ENCODE data around the gene BRAF. TPM values are rescaled to one million over a fixed set of nuclear protein-coding genes. Genes with fewer than 3 reads are reported as not detected.
"Not testable (repeated sequence)": the region's sequence is repeated elsewhere in the genome, so short reads cannot be mapped to it uniquely, and the experiment has no call there.

BRAF gene
- polyA plus RNA-seq, 6 donors from 2014 or later, result 14.8 to 27.9 (median 21.1) TPM

DNA sequence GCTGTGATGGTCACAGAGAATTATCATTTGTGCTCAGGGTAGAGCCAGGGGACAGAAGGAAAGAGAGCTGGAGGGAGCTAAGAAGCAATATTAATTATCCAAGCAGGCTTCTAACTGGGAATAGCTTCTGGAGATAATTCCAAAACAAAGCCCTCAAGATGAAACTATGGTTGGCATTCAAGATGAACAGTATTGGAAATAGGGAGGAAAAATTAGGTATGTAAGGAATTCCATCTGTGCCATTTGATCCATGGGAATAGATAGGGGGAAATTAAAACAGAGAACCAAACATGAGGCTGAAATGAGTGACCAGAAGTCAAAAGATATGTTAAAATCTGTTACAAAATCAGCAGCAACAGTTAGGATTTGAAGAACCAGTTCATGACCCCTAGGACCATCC lies 152.9 kb downstream of the BRAF start:
- no peaks in the 10 kb centered on the region for H3K27me3 Mint-ChIP-seq
- H3K27ac Mint-ChIP-seq, result no peak overlapping the region

DNA sequence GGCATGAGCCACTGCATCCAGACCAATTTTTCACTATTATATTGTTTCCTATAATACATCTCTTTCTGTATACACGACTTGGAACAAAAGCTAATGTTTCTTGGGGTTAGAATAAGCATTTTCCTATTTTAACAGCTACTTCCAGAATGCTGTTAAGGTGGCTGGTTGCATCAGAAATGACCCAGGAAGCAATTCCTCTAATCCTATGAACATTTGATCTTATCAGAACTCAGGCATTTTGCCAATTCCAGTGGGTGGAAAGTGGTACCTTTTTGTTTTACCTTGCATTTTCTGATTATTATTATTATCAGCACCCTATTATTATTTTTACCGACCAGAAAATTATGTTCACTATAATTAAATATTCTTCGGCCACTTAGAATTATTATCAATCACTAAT lies 154.9 kb downstream of the BRAF start:
- no peaks in the 10 kb centered on the region for H3K27me3 Mint-ChIP-seq
- DNase-seq, result no peak
- no peaks in the 10 kb centered on the region for H3K4me1 Mint-ChIP-seq
- H3K36me3 Mint-ChIP-seq, result peaks cover 20 to 39% of the 10 kb centered on the region in 2 donors
- H3K4me3 Mint-ChIP-seq, result no peak overlapping the region
- H3K9me3 Mint-ChIP-seq, result peaks cover 0 to 7% (median 2%) of the 10 kb centered on the region in 7 donors
- ATAC-seq (ENCODE audit: low read depth in 2 of 2), result no peak
- H3K27ac Mint-ChIP-seq, result no peak overlapping the region

More for the DNA sequence above, 152.9 kb downstream of the BRAF start:
- ATAC-seq (ENCODE audit: low read depth in 2 of 2) (no peak), DNase-seq (no peak)
- Mint-ChIP-seq H3K9me3 (peaks cover 0 to 5% (median 2%) of the 10 kb centered on the region in 7 donors), H3K4me3 (no peak overlapping the region), H3K36me3 (peaks cover 19 to 45% of the 10 kb centered on the region in 2 donors), H3K4me1 (no peaks in the 10 kb centered on the region)

DNA sequence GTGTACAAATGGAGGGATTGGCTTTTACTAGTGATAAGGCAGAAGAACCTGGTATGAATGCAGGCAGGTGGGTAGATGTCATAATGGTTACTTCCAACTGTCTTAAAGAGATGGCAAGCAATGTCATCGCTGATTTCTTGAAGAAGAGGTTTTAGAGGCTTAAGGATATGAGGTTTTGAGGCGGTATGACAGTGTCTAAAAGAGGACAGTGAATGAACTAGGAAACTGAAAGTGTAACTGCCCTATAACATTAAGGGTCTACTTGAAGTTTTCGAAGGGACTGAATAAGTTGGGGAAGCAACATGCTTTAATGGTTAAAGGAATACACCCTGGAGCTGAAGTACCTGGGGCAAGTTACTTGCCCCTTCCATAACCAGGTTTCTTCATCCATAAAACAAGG lies 157.3 kb downstream of the BRAF start:
- H3K9me3 Mint-ChIP-seq, result peaks cover 0 to 7% (median 2%) of the 10 kb centered on the region in 7 donors
- DNase-seq (no peak), ATAC-seq (ENCODE audit: low read depth in 2 of 2) (no peak)
- H3K4me1 Mint-ChIP-seq, result no peaks in the 10 kb centered on the region
- peak overlapping the region in 1 of 8 donors; percentile 16 for H3K4me3 Mint-ChIP-seq
- H3K36me3 Mint-ChIP-seq, result peaks cover 20 to 30% of the 10 kb centered on the region in 2 donors
- peak overlapping the region in 1 of 6 donors; percentile 44 for H3K27ac Mint-ChIP-seq
- no peaks in the 10 kb centered on the region for H3K27me3 Mint-ChIP-seq

DNA sequence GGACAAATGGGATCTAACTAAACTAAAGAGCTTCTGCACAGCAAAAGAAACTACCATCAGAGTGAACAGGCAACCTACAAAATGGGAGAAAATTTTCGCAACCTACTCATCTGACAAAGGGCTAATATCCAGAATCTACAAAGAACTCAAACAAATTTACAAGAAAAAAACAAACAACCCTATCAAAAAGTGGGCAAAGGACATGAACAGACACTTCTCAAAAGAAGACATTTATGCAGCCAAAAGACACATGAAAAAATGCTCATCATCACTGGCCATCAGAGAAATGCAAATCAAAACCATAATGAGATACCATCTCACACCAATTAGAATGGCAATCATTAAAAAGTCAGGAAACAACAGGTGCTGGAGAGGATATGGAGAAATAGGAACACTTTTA lies 159.3 kb downstream of the BRAF start:
- not testable (repeated sequence) for H3K27ac Mint-ChIP-seq; H3K27me3 Mint-ChIP-seq; DNase-seq; H3K4me1 Mint-ChIP-seq; ATAC-seq (ENCODE audit: low read depth in 2 of 2); H3K4me3 Mint-ChIP-seq
- H3K36me3 Mint-ChIP-seq, result peaks cover 15 to 28% of the 10 kb centered on the region in 2 donors
- peaks cover 0 to 21% (median 4%) of the 10 kb centered on the region in 7 donors for H3K9me3 Mint-ChIP-seq

DNA sequence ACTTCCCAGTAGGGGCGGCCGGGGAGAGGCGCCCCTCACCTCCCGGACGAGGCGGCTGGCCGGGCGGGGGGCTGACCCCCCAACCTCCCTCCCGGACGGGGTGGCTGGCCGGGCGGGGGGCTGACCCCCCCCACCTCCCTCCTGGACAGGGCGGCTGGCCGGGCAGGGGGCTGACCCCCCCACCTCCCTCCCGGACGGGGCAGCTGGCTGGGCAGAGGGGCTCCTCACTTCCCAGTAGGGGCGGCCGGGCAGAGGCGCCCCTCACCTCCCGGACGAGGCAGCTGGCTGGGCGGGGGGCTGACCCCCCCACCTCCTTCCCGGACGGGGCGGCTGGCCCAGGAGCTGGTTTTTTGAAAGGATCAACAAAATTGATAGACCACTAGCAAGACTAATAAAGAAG lies 161.6 kb downstream of the BRAF start:
- not testable (repeated sequence) for H3K27me3 Mint-ChIP-seq; H3K4me1 Mint-ChIP-seq; H3K4me3 Mint-ChIP-seq; DNase-seq; ATAC-seq (ENCODE audit: low read depth in 2 of 2); H3K27ac Mint-ChIP-seq
- H3K9me3 Mint-ChIP-seq, result peaks cover 0 to 21% (median 4%) of the 10 kb centered on the region in 7 donors
- peaks cover 15 to 28% of the 10 kb centered on the region in 2 donors for H3K36me3 Mint-ChIP-seq

DNA sequence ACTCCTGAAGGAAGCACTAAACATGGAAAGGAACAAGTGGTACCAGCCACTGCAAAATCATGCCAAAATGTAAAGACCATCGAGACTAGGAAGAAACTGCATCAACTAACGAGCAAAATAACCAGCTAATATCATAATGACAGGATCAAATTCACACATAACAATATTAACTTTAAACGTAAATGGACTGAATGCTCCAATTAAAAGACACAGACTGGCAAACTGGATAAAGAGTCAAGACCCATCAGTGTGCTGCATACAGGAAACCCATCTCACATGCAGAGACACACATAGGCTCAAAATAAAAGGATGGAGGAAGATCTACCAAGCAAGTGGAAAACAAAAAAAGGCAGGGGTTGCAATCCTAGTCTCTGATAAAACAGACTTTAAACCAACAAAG lies 163.4 kb downstream of the BRAF start:
- peaks cover 11 to 17% of the 10 kb centered on the region in 2 donors for H3K36me3 Mint-ChIP-seq
- DNase-seq; H3K4me1 Mint-ChIP-seq; H3K4me3 Mint-ChIP-seq; H3K27me3 Mint-ChIP-seq; ATAC-seq (ENCODE audit: low read depth in 2 of 2): not testable (repeated sequence)
- peaks cover 0 to 16% (median 2%) of the 10 kb centered on the region in 7 donors for H3K9me3 Mint-ChIP-seq
- H3K27ac Mint-ChIP-seq, result peak overlapping the region in 1 of 6 donors; percentile 47

DNA sequence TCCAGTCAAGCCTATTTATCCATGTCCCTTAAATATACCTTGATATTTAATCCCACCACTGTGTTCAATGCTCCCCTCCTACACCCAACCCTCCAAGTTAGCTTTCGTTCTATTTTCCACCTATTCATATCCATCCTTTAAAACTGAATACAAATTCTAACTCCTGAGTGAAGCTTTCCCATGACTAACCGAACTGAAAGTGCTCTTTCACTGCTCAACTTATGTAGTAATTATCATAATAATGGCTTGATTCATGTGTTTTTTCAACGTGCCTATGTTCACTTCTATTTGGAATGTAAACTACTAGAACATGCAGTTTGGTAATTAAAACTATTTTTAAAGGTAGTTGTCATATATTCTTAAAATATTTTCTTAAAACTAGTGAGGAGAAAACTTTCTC lies 170.2 kb downstream of the BRAF start:
- ATAC-seq (ENCODE audit: low read depth in 2 of 2), result no peak
- no peak for DNase-seq
- Mint-ChIP-seq H3K36me3 (peaks cover 9 to 14% of the 10 kb centered on the region in 2 donors), H3K27ac (peak overlapping the region in 1 of 6 donors; percentile 47), H3K4me3 (no peak overlapping the region), H3K27me3 (no peaks in the 10 kb centered on the region), H3K9me3 (peaks cover 0 to 1% (median 0%) of the 10 kb centered on the region in 7 donors), H3K4me1 (no peaks in the 10 kb centered on the region)

DNA sequence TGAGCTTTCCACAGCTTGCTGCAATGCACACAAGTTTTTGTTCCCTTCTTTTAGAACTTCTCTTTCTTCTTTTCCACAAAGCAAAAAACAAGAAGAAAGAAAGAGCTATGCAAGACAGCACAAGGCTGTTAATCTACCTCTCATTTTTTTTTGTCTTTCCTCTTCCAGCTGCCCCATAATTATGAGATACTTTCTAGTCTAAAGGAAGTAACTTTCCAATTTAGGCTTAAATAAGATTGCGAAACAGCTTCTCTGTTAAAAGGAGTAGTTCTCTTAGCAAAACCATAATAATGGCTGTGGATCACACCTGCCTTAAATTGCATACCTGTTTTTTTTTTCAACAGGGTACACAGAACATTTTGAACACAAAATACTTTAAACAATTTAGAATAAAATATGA lies 172.2 kb downstream of the BRAF start:
- Mint-ChIP-seq H3K4me1 (no peaks in the 10 kb centered on the region), H3K27ac (peak overlapping the region in 1 of 6 donors; percentile 8), H3K4me3 (no peak overlapping the region), H3K9me3 (no peaks in the 10 kb centered on the region), H3K27me3 (no peaks in the 10 kb centered on the region), H3K36me3 (peaks cover 5 to 19% of the 10 kb centered on the region in 2 donors)
- no peak for ATAC-seq (ENCODE audit: low read depth in 2 of 2)
- no peak for DNase-seq

DNA sequence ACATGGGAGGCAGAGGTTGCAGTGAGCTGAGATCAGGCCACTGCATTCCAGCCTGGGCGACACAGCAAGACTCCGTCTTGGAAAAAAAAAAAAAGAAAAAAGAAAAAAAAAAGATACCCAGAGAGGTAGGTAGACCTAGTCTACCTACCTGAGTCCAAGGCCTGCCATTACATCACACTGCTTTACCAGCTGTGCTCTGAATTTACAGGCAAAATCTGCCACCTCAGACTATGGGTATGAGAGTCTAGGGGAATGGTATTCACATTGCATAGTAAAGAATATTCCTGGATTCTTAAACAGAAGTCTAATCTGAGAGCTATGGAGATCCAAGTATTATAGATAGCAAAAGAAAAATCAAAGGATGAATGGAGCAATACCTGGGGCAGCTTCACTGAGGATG lies 178.0 kb downstream of the BRAF start:
- H3K4me1 Mint-ChIP-seq, result peaks cover 10 to 12% (median 10%) of the 10 kb centered on the region in 3 donors
- ATAC-seq (ENCODE audit: low read depth in 2 of 2) (no peak), DNase-seq (no peak)
- H3K36me3 Mint-ChIP-seq, result peaks cover 0 to 20% of the 10 kb centered on the region in 2 donors
- H3K27me3 Mint-ChIP-seq, result no peaks in the 10 kb centered on the region
- no peaks in the 10 kb centered on the region for H3K9me3 Mint-ChIP-seq
- no peak overlapping the region for H3K4me3 Mint-ChIP-seq
- no peak overlapping the region for H3K27ac Mint-ChIP-seq

DNA sequence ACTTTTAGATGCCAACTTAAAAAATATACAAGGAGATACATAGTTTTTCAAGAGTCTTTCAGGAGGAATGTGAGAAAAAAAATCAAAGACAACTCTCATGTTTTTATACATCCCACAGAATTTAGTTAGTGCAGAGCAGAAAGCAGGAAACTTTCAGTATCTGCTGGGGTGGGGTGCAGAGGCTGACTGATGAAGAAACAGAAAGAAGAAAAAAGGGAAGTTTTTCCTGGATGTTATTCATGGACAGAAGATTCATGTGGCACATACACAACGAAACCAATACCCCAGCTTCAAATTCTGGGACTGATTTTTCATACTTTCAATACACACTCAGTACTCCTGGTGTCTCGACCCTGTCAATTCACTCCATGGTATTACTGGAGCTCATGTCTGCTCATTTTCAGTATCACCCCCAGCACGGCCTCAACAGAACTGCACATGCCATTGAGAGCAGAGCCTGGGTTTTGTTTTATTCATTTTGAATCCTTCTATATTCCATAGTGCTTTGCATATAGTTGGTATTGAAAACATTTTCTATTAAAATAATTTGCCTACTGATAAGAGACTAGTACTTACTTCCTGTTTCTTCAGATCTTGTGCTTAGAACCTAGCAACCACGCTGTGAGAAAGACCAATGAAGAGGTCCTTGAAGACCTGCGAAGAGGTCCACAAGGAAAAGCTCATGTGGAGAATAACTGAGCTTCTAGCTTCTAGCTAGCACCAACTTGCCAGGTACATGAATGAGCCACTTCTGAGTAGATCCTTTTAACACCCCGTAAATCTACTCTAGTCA lies 179.3 kb downstream of the BRAF start:
- ATAC-seq (ENCODE audit: low read depth in 2 of 2) (peak; percentile 71 to 72), DNase-seq (peak; percentile 6)
- no peaks in the 10 kb centered on the region for H3K27me3 Mint-ChIP-seq
- H3K36me3 Mint-ChIP-seq, result peaks cover 0 to 20% of the 10 kb centered on the region in 2 donors
- H3K9me3 Mint-ChIP-seq, result no peaks in the 10 kb centered on the region
- H3K27ac Mint-ChIP-seq, result peak overlapping the region in 4 of 6 donors; percentile 63 to 75 (median 74)
- H3K4me1 Mint-ChIP-seq, result peaks cover 10 to 12% (median 10%) of the 10 kb centered on the region in 3 donors
- H3K4me3 Mint-ChIP-seq, result peak overlapping the region in 1 of 8 donors; percentile 47

DNA sequence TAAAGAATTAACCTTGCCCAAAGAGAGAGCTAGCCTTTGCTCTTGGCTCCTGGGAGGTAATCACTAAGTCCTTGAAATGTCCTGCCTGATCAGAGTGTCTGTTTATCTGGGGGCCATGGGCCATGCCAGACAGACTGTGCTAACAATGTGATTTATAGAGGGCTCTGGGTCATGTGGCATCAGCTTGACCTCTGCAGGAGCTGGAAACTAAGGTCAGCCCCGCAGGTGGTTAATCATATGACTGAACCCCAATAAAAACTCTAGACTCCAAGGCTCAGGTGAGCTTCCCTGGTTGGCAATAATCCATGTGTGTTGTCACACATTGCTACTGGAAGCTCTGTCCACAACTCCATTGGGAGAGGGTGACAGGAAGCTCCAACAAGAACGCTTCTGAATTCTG lies 180.7 kb downstream of the BRAF start:
- Mint-ChIP-seq H3K36me3 (peaks cover 7 to 17% of the 10 kb centered on the region in 2 donors), H3K27me3 (no peaks in the 10 kb centered on the region), H3K9me3 (no peaks in the 10 kb centered on the region), H3K4me3 (no peak overlapping the region), H3K4me1 (peaks cover 10 to 12% (median 10%) of the 10 kb centered on the region in 3 donors), H3K27ac (no peak overlapping the region)
- DNase-seq (no peak), ATAC-seq (ENCODE audit: low read depth in 2 of 2) (no peak)

DNA sequence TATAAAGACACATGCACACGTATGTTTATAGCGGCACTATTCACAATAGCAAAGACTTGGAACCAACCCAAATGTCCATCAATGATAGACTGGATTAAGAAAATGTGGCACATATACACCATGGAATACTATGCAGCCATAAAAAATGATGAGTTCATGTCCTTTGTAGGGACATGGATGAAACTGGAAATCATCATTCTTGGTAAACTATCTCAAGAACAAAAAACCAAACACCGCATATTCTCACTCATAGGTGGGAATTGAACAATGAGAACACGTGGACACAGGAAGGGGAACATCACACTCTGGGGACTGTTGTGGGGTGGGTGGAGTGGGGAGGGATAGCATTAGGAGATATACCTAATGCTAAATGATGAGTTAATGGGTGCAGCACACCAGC lies 181.5 kb downstream of the BRAF start:
- not testable (repeated sequence) for H3K27me3 Mint-ChIP-seq; H3K27ac Mint-ChIP-seq; H3K4me3 Mint-ChIP-seq; H3K9me3 Mint-ChIP-seq; ATAC-seq (ENCODE audit: low read depth in 2 of 2); DNase-seq
- peaks cover 7 to 21% of the 10 kb centered on the region in 2 donors for H3K36me3 Mint-ChIP-seq
- H3K4me1 Mint-ChIP-seq, result peaks cover 10 to 12% (median 10%) of the 10 kb centered on the region in 3 donors

DNA sequence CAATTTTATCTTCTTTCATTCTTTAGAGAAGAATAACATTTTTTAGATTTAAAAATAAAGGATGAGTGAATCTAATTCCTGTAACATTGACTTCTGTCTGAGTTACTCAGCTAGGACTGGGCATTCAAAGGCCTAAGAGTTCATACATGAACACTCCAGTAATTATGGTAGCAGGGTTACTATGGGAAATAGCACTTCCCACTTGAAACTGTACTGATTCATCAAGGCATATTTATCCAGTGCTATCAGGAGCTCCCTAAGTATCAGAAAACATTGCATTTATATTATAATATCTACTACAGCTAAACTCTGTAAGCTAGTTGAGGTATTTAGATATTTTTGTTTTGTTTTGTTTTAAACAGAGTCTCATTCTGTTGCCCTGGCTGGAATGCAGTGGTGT lies 186.4 kb downstream of the BRAF start:
- no peak overlapping the region for H3K4me3 Mint-ChIP-seq
- H3K4me1 Mint-ChIP-seq, result no peaks in the 10 kb centered on the region
- no peaks in the 10 kb centered on the region for H3K9me3 Mint-ChIP-seq
- ATAC-seq (ENCODE audit: low read depth in 2 of 2), result no peak
- H3K27ac Mint-ChIP-seq, result no peak overlapping the region
- no peak for DNase-seq
- H3K27me3 Mint-ChIP-seq, result no peaks in the 10 kb centered on the region
- peaks cover 16 to 18% of the 10 kb centered on the region in 2 donors for H3K36me3 Mint-ChIP-seq

DNA sequence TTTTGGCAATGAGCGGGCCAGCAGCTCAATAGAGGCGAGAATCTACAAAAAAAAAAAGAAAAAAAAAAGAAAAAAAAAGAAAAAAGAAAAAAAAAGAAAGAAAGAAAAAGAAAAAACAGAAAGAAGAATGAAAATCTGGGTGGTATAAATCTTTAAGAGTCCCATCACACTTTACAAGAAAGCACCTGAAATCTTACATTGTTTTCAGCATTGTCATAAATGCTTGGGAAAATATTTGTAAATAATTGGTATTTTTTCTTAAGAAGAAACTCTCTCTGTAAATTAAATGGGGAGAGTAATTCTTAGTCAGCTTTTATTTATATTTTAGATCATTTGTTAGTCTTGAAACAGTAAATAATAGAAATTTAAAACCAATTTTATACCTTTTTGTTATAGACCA lies 190.0 kb downstream of the BRAF start:
- Mint-ChIP-seq H3K27me3 (no peaks in the 10 kb centered on the region), H3K36me3 (peaks cover 18 to 19% of the 10 kb centered on the region in 2 donors), H3K9me3 (no peaks in the 10 kb centered on the region), H3K27ac (no peak overlapping the region), H3K4me1 (peaks cover 0 to 2% (median 0%) of the 10 kb centered on the region in 3 donors), H3K4me3 (no peak overlapping the region)
- DNase-seq, result no peak
- ATAC-seq (ENCODE audit: low read depth in 2 of 2), result no peak
